ENCODE data around the gene PGLYRP2.

PGLYRP2 gene

GRCh38 chr19:15427991-15428471, 51.3 kb downstream of the PGLYRP2 start:
- FAIRE-seq (no peak), DNase-seq (ENCODE audit: insufficient read length, low spot score) (no peak)

- DNase-seq (ENCODE audit: insufficient read length, low spot score) = no peak
- FAIRE-seq = no peak
Observed at GRCh38 chr19:15427350-15427700, 52.0 kb downstream of the PGLYRP2 start.

- no peak for FAIRE-seq
Observed at GRCh38 chr19:15426485-15427349, 52.6 kb downstream of the PGLYRP2 start.

GRCh38 chr19:15425321-15425950, 53.9 kb downstream of the PGLYRP2 start:
- no peak for DNase-seq (ENCODE audit: insufficient read length, low spot score)
- FAIRE-seq = no peak

More at GRCh38 chr19:15426485-15427349, 52.6 kb downstream of the PGLYRP2 start:
- no peak for DNase-seq (ENCODE audit: insufficient read length, low spot score)

DNA sequence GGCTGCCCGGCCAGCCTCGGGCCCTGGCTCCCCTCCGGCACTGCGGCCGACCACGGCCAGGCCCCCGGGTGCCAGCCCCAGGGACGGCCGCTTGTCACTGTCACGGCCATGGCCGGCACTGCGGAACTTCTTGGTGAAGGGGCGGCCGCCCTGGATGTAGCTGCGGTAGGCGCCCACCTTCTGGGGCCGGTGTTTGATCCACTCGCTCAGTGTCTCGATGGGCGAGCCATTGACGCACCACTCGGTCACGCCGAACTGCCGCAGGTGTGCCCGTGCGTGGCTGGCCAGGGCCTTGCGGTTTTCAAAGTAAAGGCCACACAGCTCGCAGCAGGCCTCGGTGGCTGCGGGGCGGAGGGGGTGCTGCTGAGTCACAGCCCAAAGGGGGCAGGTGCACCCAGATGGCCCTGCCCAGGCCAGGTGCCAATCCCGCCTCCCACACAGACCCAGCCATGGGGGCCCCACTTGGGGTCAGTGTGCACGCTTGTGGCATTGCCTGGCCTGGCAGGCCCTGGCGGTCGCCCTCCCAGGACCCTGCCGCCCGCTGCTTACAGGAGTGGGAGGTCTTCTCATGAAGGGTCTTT, 54.5 kb downstream of the PGLYRP2 start:
- FAIRE-seq (no peak), DNase-seq (ENCODE audit: insufficient read length, low spot score) (no peak)

- FAIRE-seq (no peak), DNase-seq (ENCODE audit: insufficient read length, low spot score) (no peak)
Observed at GRCh38 chr19:15424121-15424520, 55.2 kb downstream of the PGLYRP2 start.

- FAIRE-seq (no peak), DNase-seq (ENCODE audit: insufficient read length, low spot score) (no peak)
Observed at GRCh38 chr19:15423130-15423529, 56.2 kb downstream of the PGLYRP2 start.

- DNase-seq (ENCODE audit: insufficient read length, low spot score) (no peak), FAIRE-seq (no peak)
Observed at GRCh38 chr19:15422296-15423075, 56.8 kb downstream of the PGLYRP2 start.

GRCh38 chr19:15421721-15422260, 57.5 kb downstream of the PGLYRP2 start:
- no peak for FAIRE-seq
- DNase-seq (ENCODE audit: insufficient read length, low spot score) = no peak

DNA sequence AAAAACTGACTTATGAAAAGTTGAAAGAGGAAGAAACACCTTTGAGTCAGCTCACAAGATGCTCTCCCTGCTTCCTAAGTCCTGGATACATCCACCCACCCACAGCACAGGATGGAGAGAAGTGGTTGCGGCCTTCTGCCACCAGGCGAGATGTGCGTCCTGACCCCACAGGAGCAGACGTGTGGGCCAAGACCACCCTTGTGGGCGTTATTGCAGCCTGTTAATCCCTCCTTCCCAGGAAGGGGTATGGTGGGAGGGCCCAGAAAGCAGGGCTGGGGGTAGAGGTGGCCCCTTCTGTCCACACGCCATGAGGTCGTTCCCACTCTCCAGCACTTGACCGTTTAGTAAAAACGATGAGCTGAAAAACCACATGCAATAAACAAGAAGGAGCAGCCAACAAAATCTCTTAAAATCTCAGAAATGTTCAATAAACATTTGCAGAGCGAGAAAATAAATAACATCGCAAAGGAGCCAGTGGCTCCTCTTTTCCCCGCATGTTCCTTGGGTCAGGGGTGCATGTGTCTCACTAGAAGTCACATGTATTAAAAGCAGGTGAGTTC, 58.1 kb downstream of the PGLYRP2 start:
- no peak for FAIRE-seq
- no peak for DNase-seq (ENCODE audit: insufficient read length, low spot score)

- DNase-seq (ENCODE audit: insufficient read length, low spot score) (no peak), FAIRE-seq (no peak)
Observed at GRCh38 chr19:15419413-15420025, 59.8 kb downstream of the PGLYRP2 start.
